ENCODE measurements around the gene WEE1. TPM values are rescaled to one million over a fixed set of nuclear protein-coding genes. Genes with fewer than 3 reads are reported as not detected.

Gene WEE1
- total RNA-seq, 1 donor, result 88.9 TPM

- no peak for DNase-seq (ENCODE audit: low read depth)
- no peak overlapping the region for H3K4me3 ChIP-seq (ENCODE audit: low read depth, low read length)
- TF ChIP-seq CTCF (IDR thresholded peaks at IDR 0.05; ENCODE audit: insufficient read depth, low read depth, low read length), result no peak
These were observed 60.2 kb downstream of the WEE1 start for GRCh38 chr11:9633679-9634078.

GRCh38 chr11:9636691-9637090, 63.2 kb downstream of the WEE1 start:
- H3K4me3 ChIP-seq (ENCODE audit: low read depth, low read length), result no peak overlapping the region
- TF ChIP-seq CTCF (IDR thresholded peaks at IDR 0.05; ENCODE audit: insufficient read depth, low read depth, low read length), result no peak

GRCh38 chr11:9639099-9639498, 65.6 kb downstream of the WEE1 start:
- no peak overlapping the region for H3K4me3 ChIP-seq (ENCODE audit: low read depth, low read length)
- no peak for DNase-seq (ENCODE audit: low read depth)
- TF ChIP-seq CTCF (IDR thresholded peaks at IDR 0.05; ENCODE audit: insufficient read depth, low read depth, low read length), result no peak

More at GRCh38 chr11:9636691-9637090, 63.2 kb downstream of the WEE1 start:
- DNase-seq (ENCODE audit: low read depth), result no peak

Small RNA genes lying within 50 kb of the gene (small RNA-seq; reads per million reads assigned to genes)
- not detected for gene RF01210

Other genes with a start within 250 kb of the WEE1 start
- gene IPO7, start 189.0 kb upstream of the WEE1 start, total RNA-seq, result 149 and 184 TPM in 2 replicates
- 15.5 and 25.9 TPM in 2 replicates for gene ZNF143, start 112.7 kb upstream of the WEE1 start, total RNA-seq
- 52.8 and 63.0 TPM in 2 replicates for gene SWAP70, start 90.4 kb downstream of the WEE1 start, total RNA-seq